SKM-1 (cell line): ENCODE measurements around the gene CRADD.
"Not testable (repeated sequence)": the region's sequence is repeated elsewhere in the genome, so short reads cannot be mapped to it uniquely, and the experiment has no call there.

Experiments
- DNase-seq: peaks from one replicate; lab custom pipeline; 2025; ENCODE audit not compliant: unreplicated experiment; lab: John Stamatoyannopoulos, UW

Gene CRADD

DNA sequence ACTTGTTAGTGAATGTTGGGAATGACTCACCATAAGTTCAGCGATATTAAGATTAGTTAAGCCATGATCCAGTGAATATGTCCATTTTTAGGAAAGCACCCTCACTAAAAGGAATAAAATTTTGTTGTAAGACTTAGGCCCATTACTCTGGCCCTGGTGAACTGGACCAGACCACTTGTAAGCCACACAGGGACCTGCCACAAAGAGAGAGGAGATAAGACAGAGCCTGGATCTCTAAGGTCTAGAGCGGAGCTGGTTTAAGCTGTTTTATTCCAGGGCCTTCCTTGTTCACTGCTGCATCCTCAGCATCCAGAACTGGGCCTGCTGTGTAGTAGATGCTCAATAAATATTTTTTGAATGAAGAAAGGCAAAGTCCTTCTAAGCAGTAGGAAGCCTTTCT lies 79.1 kb downstream of the CRADD start:
- DNase-seq, result no peak

DNA sequence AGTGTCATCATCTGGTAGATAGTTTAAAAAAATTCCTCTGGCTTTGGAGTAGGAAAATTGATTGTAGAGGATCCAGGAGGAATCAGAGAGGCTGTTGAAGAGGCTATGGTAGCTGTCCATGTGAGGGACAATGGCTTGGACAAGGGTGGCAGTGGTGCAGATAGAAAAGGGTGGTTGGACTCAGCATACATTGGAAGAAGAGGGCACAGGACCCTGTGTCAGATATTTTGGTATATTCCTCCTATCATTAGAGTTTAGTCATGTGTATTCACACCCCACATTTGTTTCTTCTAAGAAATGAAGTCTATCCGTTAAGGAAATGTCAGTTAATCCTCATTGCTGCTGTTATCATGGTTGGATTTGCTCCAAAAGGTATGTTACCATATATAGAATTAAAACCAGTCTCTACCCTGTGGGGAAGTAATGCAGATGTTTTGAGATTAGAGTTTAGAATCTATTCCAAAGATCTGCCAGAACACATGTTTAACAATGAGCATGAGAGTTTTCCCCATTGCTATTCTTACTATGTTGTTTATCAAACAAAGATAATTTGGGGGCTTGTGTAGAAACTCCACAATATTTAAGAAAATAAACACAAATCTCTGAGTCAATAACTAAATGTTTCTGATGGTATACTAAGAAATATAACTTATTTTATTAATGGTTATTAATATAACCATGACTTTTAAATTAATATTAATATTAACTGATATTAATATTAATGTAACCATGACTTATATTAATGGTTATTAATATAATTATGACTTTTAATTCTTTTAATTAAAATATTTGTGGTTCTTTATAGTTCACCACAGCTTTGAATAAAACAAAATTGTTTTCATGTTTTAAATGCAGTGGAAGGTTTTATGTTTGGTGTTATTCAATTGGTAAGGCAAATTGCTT lies 80.9 kb downstream of the CRADD start:
- DNase-seq, result no peak

DNA sequence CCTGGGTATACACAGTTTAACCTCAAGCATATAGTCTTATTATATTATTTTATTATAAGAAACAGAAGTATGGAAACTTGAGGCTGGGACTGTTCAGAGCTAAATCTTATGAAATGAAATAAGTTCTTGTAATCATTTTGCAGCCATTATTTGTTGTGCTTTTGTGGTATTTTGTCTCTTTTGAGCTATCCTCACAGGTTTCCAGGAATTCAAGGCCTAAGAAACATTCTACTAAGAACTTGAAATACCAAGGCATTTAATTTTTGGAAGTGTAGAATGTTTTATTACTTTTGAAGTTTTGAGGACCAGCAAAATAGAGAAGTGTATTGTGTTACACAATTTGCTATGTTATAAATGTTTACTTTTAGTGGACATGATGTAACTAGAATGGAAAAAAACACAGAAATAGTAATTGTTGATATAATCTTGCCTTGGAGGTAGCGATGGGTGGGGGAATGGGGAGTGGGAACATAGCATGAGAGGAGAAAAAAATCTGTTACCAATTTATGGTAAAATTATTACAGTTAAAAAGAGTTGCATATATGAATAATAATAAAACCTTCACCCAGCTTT lies 81.7 kb downstream of the CRADD start:
- DNase-seq, result no peak

DNA sequence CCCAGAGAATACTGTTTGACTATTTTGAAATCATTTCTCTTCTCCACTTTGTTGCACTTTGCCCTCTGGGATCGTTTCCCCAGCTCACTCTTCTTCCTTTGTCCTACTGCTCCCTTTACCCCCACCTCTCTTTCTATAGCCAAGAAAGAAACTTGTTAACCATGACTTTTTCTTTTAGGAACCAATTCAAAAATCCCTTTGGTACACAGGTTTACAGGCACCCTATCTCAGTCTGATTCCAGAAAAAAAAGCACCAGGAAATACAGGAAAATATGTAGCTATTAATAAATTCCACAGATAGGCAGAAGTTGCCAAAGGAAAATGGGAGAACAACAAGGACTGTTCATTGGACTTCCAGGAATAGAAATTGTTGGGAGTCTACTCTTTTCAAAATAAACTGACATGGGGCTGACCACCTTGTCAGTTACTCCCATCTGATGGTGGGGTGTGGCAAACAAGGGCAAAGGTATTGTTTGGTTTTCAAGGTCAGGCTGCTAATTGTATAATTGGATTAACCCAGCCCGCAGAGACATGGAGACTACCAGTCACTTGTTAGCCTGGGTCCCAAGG lies 82.4 kb downstream of the CRADD start:
- no peak for DNase-seq

DNA sequence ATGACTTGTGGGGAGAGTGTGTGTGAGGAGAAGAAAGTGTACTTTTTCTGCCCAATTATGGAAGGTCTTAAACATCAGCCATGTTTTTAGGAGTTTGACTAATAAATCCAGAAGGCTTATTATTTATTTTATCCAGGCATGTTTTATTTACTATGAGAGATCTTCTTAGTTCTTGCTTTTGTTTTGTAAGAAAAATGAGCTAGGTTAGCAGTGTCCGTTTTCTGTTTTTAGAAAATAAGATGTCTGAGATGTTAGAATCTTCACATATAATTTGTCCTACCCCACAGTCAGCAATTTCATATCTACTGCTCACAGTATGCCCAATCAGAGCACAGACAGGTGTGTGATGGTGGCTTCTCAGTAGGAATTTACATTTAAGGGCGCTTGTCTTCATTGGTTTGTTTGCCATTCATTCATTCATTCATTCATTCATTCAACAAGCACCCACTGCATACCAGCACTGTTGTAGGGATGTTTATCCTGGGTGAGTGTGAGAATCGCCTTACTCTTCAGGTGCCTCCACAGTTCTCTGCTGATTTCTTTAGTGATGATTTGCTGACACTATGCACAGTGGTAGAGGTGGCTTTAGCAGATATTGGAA lies 83.2 kb downstream of the CRADD start:
- DNase-seq, result no peak

DNA sequence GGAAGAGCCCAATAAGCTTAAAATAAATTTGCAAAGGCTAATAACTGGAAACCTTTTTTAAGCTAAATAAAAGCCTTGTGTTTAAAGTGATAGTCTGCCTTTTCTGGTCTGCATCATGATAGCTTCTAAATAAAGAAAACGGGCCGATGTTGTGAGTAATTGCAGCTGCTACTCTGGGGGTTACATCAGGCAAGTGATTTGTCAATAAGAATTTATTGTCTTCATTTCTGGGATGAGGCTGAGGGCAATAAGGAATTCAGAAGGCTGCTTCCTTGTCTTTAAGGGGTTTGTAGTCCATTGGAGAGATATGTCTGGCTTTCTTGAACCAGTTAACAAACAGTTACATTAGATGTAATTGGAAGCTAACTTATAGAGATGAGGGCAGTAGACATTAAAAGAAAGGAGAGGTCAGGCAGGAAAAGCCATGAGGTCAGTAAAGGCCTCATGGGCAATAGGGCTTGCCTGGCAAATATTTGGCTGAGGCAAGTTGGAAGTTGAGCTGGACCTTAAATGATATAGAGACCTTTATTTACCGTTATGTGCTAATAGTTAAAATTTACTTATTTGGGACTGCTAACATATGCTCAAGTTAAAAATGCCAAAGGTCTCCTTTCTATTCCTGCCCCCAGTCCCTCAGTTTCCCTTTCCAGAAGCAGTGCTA lies 85.0 kb downstream of the CRADD start:
- no peak for DNase-seq

DNA sequence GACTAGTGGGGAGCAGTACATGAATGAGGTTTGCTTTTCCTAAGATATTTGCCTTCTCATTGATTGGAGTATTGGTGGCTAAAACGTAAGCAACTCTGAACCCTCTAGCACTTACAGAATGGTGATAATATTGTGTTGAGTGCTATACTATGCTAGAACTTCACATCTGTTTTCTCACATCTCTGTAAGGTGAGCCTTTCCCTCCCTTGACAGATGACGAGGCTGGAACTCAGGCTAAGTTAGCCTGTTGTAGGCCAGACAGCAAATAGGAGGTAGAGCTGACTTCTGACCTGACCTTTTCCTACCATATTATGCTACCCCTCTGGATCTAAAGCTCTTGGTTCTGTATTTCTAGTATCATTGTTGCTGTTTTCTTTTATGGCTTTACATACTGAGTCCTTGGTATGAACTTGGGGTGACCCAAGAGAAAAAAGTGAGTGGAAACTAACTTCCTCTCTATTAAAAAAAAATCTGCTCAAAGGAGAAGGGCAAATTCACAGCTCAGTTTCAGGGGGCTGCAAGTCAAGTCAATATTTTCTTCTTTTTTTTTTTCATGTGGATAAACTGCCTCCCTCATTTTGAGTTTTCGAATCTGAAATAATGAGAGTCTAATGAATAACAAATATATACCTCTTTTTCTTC lies 85.9 kb downstream of the CRADD start:
- no peak for DNase-seq

DNA sequence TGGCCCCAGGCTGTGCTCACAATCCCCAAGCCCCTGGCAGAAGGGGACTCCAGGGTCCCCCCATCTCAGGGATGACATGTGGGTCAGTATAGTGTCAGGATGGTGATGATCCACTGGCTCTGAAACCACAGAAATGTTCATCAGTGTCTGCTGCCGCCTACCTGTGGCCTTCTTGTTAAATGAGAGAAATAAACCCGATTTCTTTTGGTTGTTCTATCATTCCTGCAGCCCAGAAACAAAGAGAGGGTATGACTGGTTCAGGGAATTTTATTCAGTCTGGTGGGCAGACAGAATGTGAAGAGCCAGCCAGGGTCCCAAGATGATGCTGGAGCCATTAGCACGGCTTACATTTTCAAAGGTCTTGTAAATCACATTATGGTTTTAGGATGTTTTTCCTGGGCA lies 86.6 kb downstream of the CRADD start:
- no peak for DNase-seq

DNA sequence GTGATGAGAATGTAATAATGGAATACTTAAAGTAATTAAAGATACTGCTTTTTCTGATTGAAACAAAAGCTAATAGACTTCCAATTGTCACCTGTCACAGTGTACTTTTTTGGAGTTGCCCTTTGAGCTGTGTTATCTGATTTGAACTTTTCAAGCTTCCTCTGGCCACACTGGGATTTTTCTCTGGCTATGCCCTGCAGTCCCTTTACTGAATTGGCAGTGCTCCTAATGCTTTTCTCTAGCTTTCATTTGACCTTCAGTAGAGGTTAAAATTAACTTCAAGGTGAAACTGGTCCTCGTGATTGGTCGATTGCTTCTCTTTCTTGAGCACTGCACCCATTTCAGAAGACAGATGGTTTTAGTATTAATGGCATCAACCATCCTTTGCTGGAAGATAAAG lies 89.2 kb downstream of the CRADD start:
- no peak for DNase-seq

DNA sequence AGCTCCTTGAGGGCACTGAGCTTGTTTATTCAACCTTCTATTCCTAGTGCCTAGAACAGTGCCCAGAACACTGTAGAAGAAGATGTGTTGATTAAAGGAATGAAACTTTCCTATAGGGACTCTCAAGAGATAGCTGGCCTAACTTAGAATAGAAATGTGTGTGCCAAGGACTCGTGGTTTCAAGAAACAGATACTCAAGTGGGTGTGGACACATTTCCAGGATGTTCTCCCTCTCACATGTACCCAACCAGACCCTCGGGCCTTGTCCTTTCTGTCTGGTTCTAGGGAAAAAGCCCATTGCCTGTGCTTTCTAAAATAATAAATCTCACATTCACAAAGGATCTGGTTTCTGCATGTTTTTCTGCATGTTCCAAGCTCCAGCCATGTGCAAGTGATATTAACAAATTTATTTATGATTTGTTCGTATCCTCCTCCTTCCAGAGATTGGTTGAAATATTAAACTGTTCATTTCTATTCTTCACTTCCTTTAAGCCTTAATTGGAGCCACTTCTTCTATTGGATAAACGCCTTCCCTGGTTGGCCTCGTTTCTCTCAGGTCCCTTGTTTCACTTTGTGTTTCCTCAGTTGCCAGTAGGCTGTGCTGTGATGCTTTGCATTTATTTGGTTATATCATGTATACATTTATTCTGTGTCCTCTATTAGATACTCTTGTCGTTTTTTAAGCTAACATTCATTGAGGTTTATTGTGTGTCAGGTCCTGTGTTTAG lies 89.8 kb downstream of the CRADD start:
- DNase-seq, result no peak

DNA sequence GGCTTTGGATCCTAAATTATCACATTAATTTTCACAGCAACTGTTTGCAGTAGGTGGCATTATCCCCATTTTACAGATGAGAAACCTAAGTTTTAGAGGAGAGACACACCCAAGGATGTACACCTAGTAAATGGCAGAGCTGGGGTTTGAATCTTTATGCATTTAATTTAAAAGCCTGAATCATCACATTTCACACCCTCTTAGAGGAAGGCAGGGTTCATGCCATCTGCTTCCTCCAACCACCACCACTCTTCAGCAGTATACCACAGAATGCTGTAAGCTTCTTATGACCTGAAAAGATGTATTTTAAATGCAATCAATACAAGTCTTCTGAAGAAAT lies 90.3 kb downstream of the CRADD start:
- no peak for DNase-seq

DNA sequence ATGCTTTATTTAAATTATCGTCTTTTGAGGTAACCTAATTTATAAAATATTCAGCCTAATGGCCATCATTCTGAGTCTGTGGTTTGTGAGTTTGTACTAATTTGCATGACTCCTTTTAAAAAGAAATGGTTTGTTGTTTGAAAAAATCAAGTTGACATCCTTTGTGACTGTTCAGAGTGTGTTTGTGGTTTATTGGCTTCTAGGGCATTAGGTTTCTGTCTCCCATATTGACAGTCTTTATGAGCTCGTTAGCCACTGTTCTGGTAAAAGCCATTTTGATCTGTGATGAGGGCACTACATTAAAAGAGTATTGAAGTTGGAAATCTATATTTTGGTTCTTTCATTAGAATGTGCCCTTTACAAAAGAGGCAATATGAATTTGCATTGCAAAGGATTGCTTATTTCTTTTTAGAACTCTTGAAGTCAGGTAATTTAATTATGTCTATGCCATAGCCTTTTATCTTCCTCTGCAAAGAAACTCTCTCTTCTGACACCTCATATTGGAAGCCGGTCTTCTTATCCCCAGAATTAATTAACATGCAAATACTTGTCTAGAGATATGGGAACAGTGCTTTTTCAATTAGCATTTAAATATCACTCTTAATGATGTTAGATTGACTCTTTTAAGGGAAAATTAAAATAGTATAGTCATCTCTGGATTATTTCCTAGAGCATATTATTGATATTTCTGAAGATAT lies 95.0 kb downstream of the CRADD start:
- no peak for DNase-seq

DNA sequence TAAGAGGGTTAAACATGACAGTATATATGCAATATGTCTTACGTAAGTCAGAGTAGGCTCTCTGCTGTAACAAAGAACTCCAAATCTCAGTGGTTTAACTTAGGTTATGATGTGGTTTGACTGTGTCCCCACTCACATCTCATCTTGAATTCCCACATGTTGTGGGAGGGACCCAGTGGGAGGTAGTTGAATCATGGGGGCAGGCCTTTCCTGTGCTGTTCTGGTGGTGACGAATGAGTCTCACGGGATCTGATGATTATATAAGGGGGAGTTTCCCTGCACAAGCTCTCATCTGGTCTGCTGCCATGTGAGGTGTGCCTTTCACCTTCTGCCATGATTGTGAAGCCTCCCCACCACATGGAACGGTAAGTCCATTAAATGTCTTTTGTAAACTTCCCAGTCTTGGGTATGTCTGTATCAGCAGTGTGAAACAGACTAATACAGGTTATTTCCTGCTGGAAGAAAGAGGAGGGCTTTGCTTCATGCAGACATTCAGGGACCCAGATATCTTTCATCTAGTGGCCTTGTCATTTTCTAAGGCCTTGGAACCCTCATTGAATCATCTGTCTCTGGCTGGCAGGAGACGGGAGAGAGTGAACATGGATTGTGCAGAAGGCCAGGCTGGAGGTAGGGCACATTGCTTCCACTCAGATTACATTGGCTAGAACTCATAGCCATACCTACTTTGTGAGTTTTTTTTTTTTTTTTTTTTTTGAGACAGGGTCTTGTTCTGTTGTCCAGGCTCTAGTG lies 96.1 kb downstream of the CRADD start:
- no peak for DNase-seq

DNA sequence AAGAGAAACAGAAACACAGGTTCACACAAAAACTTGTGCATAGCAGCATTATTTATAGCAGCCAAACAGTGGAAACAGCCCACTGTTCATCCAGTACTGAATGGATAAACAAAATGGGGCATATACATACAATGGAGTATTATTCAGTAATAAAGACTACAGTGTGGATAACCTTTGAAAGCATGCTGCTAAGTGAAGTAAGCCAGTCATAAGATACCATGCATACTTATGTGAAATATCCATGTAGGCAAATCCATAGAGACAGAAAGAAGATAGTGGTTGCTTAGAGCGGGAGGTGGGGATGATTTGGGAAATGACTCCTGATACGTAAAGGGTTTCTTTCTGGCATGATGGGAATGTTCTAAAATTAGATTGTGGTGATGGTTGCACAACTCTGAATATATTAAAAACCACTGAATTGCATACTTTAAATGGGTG lies 99.4 kb downstream of the CRADD start:
- DNase-seq, result no peak

DNA sequence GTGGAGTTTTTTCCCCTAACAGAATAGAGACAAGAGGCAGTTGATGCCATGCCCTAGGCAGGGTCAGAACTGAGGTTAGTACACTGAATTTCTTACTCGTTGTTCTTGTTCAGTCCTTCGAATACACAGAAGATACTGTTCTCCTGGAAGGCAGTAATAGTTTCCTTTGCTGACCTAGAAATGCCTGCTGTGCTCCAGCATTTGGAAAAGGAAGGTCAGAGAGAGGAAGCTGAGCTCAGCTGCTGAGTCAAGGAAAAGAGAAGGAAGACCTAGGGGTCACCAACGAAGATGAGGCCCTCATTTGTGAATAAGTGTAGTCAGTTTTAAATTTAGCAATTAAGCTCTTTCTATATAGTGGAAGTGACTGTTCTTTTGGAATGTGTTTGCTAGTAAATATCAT lies 100.1 kb downstream of the CRADD start:
- no peak for DNase-seq

DNA sequence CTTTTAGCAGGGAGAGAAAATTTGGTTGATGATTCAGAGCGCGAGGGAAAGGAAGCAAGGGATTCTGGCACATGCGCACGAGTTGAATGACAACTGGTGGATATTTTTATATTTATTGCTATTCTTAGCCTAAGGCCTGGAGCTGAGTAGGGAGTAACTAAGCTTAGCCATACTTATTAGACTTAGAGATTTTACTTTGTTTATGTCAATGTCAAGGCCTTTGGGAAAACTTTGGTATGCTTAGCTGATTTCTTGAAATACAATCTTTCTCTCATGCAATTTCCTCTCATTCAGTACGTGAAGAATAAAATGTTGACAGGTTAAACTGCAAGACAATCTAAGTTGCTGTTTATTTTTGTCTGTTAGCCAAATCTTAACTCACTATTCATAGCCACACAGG lies 101.1 kb downstream of the CRADD start:
- DNase-seq, result no peak

DNA sequence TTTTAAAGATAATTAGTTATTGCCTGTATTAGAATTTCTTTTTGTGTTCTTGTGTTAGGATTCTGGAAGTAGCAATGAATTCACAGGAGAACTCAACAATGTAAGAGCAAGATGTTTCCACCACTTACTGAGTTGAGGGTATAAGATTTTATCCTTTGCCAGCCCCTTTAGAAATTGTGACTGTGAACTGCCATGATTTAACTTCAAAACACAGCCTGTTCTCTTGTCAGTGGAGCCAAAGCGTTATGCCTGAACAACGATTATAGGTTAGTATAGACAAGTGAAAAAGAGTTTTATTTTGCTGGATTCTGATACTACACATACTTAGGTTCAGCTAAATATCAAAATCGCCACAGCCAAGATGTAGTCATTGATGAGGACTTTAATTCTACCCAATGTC lies 101.6 kb downstream of the CRADD start:
- no peak for DNase-seq

DNA sequence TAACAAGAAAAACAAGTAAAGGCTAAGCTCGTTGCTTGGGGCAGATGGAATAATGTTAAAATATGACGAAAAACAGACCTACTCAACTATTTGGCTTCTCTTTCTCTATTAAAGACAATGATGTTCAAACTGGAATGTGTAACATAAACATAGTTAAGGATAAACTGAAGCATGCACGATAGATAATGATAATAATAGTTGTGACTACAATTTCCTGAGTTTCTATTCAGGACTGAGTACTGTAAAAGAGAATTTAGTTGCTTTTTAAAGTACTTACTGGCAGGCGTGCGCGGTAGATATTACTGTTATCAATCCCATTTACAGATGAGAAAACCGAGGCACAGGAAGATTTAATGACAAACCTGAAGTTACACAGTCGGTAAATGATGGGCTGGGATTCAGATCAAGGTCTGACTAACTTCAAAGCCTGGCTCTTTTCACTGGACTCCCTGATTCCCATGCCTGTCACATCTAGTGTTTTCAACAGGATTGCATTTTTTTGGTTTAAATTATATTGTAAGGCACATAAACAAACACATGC lies 103.0 kb downstream of the CRADD start:
- DNase-seq, result no peak

DNA sequence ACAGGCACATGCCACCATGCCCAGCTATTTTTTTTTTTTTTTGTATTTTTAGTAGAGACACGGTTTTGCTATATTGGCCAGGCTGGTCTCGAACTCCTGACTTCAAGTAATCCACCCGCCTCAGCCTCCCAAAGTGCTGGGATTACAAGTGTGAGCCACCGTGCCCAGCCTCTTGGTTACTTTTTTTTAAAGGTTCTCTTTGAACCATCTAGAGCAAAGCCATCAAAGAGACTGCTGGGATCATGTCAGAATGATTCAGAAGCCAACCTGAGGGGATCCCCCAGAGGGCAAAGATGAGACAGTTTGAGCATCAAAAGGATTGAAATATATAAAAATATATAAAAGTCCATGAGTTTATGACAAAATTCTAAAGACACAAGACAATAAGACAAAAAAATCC lies 103.7 kb downstream of the CRADD start:
- not testable (repeated sequence) for DNase-seq
